Ovary (tissue), 3 donors: ENCODE results near the gene ADGRB3.

Experiments
- CTCF ChIP-seq, 3 donors: fragments of 450-650 bp in 2 of 3; fragments of 200-600 bp in 1 of 3; IDR thresholded peaks; one replicate each; pipeline versions ENCODE4 v1.5.1 to v1.8.0; 2016 to 2022; ENCODE audit warnings: antibody characterized with exemption in 3 of 3, mild to moderate bottlenecking in 1 of 3
- EP300 ChIP-seq: sonication (generic); formaldehyde crosslinking; IDR thresholded peaks from one replicate; pipeline ENCODE4 v1.6.1; 2017; ENCODE audit warnings: antibody characterized with exemption
- POLR2A ChIP-seq: fragments of 450-650 bp; IDR thresholded peaks from one replicate; pipeline ENCODE4 v1.6.1; 2017; ENCODE audit warnings: antibody characterized with exemption, mild to moderate bottlenecking, moderate library complexity
- donor health status: DM: no; HTN: no; CAD: no.

GRCh38 chr6:68639826-68640490 lies 4.9 kb downstream of the ADGRB3 start:
- TF ChIP-seq EP300 (no peak), CTCF (IDR thresholded peaks at IDR 0.05) (no peak), POLR2A (no peak)
